Measurements from ENCODE around the gene PDZD2. TPM values are rescaled to one million over a fixed set of nuclear protein-coding genes. Genes with fewer than 3 reads are reported as not detected.

Gene PDZD2
- total and polyA plus RNA-seq, 2 experiments from 2014 or later = 8.3 to 16.9 TPM

- Mint-ChIP-seq H3K4me1 (peaks cover under 1% of the 10 kb centered on the region; the same call in 2 of the 3 replicates), H3K4me3 (no peak overlapping the region), H3K27ac (no peak overlapping the region), H3K36me3 (ENCODE audit: low read depth) (no peaks in the 10 kb centered on the region), H3K9me3 (no peaks in the 10 kb centered on the region), H3K27me3 (ENCODE audit: insufficient read depth, low read depth, poor library complexity) (no peaks in the 10 kb centered on the region)
- Histone ChIP-seq H3K36me3 (ENCODE audit: insufficient read depth) (no peaks in the 10 kb centered on the region), H4K20me1 (replicated peaks; ENCODE audit: insufficient read depth) (no peaks in the 10 kb centered on the region), H3K4me2 (no peak overlapping the region), H2AFZ (peak overlapping the region; percentile 66; the same call in 1 of the 2 replicates), H3K9me2 (ENCODE audit: insufficient read depth) (no peaks in the 10 kb centered on the region; the same call in 1 of the 2 replicates), H3K4me1 (ENCODE audit: insufficient read depth) (peaks cover 2% of the 10 kb centered on the region; the same call in 1 of the 2 replicates), H3K27me3 (ENCODE audit: insufficient read depth) (no peaks in the 10 kb centered on the region), H3K27ac (ENCODE audit: low read depth) (no peak overlapping the region), H3F3A (replicated peaks; ENCODE audit: low read depth) (no peaks in the 10 kb centered on the region), H3K79me2 (replicated peaks; ENCODE audit: insufficient read depth) (no peaks in the 10 kb centered on the region), H3K4me3 (no peak overlapping the region)
- ATAC-seq (no peak), DNase-seq (ENCODE audit: low spot score) (no peak)
- no peak for TF ChIP-seq STAT1 (IDR thresholded peaks at IDR 0.05; ENCODE audit: unreplicated experiment)
- TF ChIP-seq REST (IDR thresholded peaks at IDR 0.05; ENCODE audit: unreplicated experiment) = no peak
- TF ChIP-seq ETS1 (IDR thresholded peaks at IDR 0.05) = no peak
- TF ChIP-seq ZNF331 (CRISPR knock-in tag; IDR thresholded peaks at IDR 0.05; ENCODE audit: low read depth) = no peak
- no peak for TF ChIP-seq JUNB (IDR thresholded peaks at IDR 0.05; ENCODE audit: unreplicated experiment)
- no peak for TF ChIP-seq EZH2phosphoT487 (IDR thresholded peaks at IDR 0.05; ENCODE audit: unreplicated experiment)
- TF ChIP-seq NANOG (IDR thresholded peaks at IDR 0.05; ENCODE audit: borderline replicate concordance) = no peak
- TF ChIP-seq EZH2 (IDR thresholded peaks at IDR 0.05; ENCODE audit: low read depth, unreplicated experiment) = no peak
- no peak for TF ChIP-seq ZNF462 (CRISPR knock-in tag; IDR thresholded peaks at IDR 0.05)
- no peak for TF ChIP-seq POLR2AphosphoS5 (IDR thresholded peaks at IDR 0.05; ENCODE audit: low read depth)
- TF ChIP-seq ZNF114 (CRISPR knock-in tag; IDR thresholded peaks at IDR 0.05) = no peak
- TF ChIP-seq CREB1 (CRISPR knock-in tag; IDR thresholded peaks at IDR 0.05; ENCODE audit: low read depth) = no peak
These were observed 8.0 kb upstream of the PDZD2 start for GRCh38 chr5:31630931-31631330.

Data from GM23338 (cell line).